K562 (cell line): ENCODE measurements around the gene MBD3. TPM values are rescaled to one million over a fixed set of nuclear protein-coding genes. Genes with fewer than 3 reads are reported as not detected.

Experiments used
- ATAC-seq: fragments of 200-7000 bp; cut with Tn5 transposase; 3 replicates; pipeline ENCODE4 v1.9.1; 2020; ENCODE audit warnings: moderate library complexity
- BruUV-seq: library from RNA; stranded (reverse); fragments of 400-500 nt; replicated peaks from 2 replicates; lab custom pipeline; 2021; lab: Mats Ljungman, UMichigan
- CTCF ChIA-PET: fragments of 300-600 bp; formaldehyde crosslinking; extraction: SDS; loops from one replicate; lab custom pipeline; 2021; ENCODE audit warnings: low intra/inter-chr PET ratio; lab: Yijun Ruan, JAX
- POLR2A ChIA-PET: fragments of 300-600, 350-650 bp; sonication (Branson Sonifier 250); formaldehyde crosslinking; extraction: SDS; loops from one replicate; lab custom pipeline; 2021; ENCODE audit warnings: antibody characterized with exemption, inconsistent platforms; lab: Yijun Ruan, JAX
- DNase-seq, 4 experiments: peaks; one replicate each; pipeline versions ENCODE4 v3.0.0 to v3.0.0-alpha.2; 2011 to 2018; ENCODE audit warnings: low spot score in 3 of 4, mixed read lengths in 3 of 4; ENCODE audit errors: extremely low read depth in 1 of 4
- FAIRE-seq: peaks from 2 replicates; lab custom pipeline; 2011; peaks lifted over from hg19 to GRCh38; lab: Jason Lieb, UNC
- H2AFZ ChIP-seq: 2 replicates; pipeline ENCODE4 v1.6.0; 2011; ENCODE audit warnings: low read depth, low read length, control low read depth, inconsistent platforms
- H3K27ac ChIP-seq: fragments of 200-600 bp; 3 replicates; pipeline ENCODE4 v1.8.0; 2011; ENCODE audit warnings: low read depth, mild to moderate bottlenecking, control low read depth, inconsistent platforms, low read length, moderate library complexity, mixed read lengths; ENCODE audit errors: extremely low read depth
- H3K27me3 ChIP-seq, 2 experiments: fragments of 300-600 bp in 1 of 2; 2 replicates in 1 of 2; 3 replicates in 1 of 2; pipeline versions ENCODE4 v1.6.0 to v1.8.0; 2011; ENCODE audit warnings: inconsistent platforms in 2 of 2, low read length in 2 of 2, mild to moderate bottlenecking in 1 of 2, mixed read lengths in 1 of 2, moderate library complexity in 1 of 2; ENCODE audit not compliant: control insufficient read depth in 2 of 2, insufficient read depth in 2 of 2
- H3K36me3 ChIP-seq: fragments of 300-600 bp; 3 replicates; pipeline ENCODE4 v1.8.0; 2011; ENCODE audit warnings: mild to moderate bottlenecking, low read length, inconsistent platforms; ENCODE audit not compliant: control insufficient read depth, insufficient read depth
- H3K4me1 ChIP-seq, 2 experiments: fragments of 200-600 bp in 1 of 2; replicated peaks in 1 of 2; 2 replicates in 1 of 2; 3 replicates in 1 of 2; pipeline versions ENCODE4 v1.5.1 to v1.8.0; 2011; ENCODE audit warnings: inconsistent platforms in 2 of 2, low read length in 2 of 2, mild to moderate bottlenecking in 1 of 2, mixed read lengths in 1 of 2, moderate library complexity in 1 of 2; ENCODE audit not compliant: control insufficient read depth in 2 of 2, insufficient read depth in 2 of 2
- H3K4me2 ChIP-seq: 2 replicates; pipeline ENCODE4 v1.6.1; 2011; ENCODE audit warnings: low read length, control low read depth, inconsistent platforms, mixed read lengths; ENCODE audit not compliant: insufficient read depth
- H3K4me3 ChIP-seq: fragments of 200-600 bp; sonication (generic), shearing (Covaris generic); 2 replicates; pipeline ENCODE4 v1.5.1; 2016; ENCODE audit warnings: control low read depth, inconsistent platforms
- H3K79me2 ChIP-seq: fragments of 200-600 bp; 3 replicates; pipeline ENCODE4 v1.8.0; 2011; ENCODE audit warnings: low read length, inconsistent platforms; ENCODE audit not compliant: control insufficient read depth, insufficient read depth
- H3K9ac ChIP-seq, 2 experiments: 2 replicates each; pipeline versions ENCODE4 v1.6.0 to v1.6.1; 2011; ENCODE audit warnings: low read depth in 2 of 2, low read length in 2 of 2, control low read depth in 1 of 2, inconsistent platforms in 1 of 2, mild to moderate bottlenecking in 1 of 2, mixed read lengths in 1 of 2; ENCODE audit not compliant: insufficient read depth in 1 of 2
- H3K9me1 ChIP-seq: one replicate; pipeline ENCODE4 v1.6.0; 2011; ENCODE audit warnings: inconsistent platforms, mild to moderate bottlenecking, low read length, moderate library complexity; ENCODE audit not compliant: control insufficient read depth, insufficient read depth
- H3K9me3 ChIP-seq: replicated peaks from 2 replicates; pipeline ENCODE4 v1.5.1; 2011; ENCODE audit warnings: low read depth, low read length, inconsistent platforms; ENCODE audit not compliant: control insufficient read depth, insufficient read depth
- H4K20me1 ChIP-seq: replicated peaks from 2 replicates; pipeline ENCODE4 v1.6.1; 2011; ENCODE audit warnings: low read length, inconsistent platforms, mixed read lengths; ENCODE audit not compliant: control insufficient read depth, insufficient read depth
- CHD4 ChIP-seq: fragments of 200-600 bp; sonication (generic); IDR thresholded peaks from 3 replicates; pipeline ENCODE4 v1.6.1; 2012; ENCODE audit warnings: low read depth, mild to moderate bottlenecking, mixed read lengths, low read length, inconsistent platforms; ENCODE audit not compliant: insufficient read depth, insufficient replicate concordance, poor library complexity, severe bottlenecking
- DIDO1 ChIP-seq: fragments of 450-650 bp; IDR thresholded peaks from 2 replicates; pipeline ENCODE4 v1.6.1; 2016; ENCODE audit warnings: low read depth, missing biosample characterization, missing genetic modification characterization
- FIP1L1 ChIP-seq: fragments of 200-400 bp; formaldehyde crosslinking; IDR thresholded peaks from 2 replicates; pipeline ENCODE4 v1.6.1; 2018; ENCODE audit warnings: mild to moderate bottlenecking, low read depth, low read length; ENCODE audit not compliant: poor library complexity, severe bottlenecking
- NONO ChIP-seq, 2 experiments: fragments of 200-400 bp in 1 of 2; fragments of 450-650 bp in 1 of 2; formaldehyde crosslinking in 1 of 2; IDR thresholded peaks; 2 replicates each; pipeline ENCODE4 v1.6.1; 2017; ENCODE audit warnings: low read depth in 2 of 2, mild to moderate bottlenecking in 2 of 2, moderate library complexity in 2 of 2, low read length in 1 of 2
- PHF20 ChIP-seq: fragments of 450-650 bp; IDR thresholded peaks from 2 replicates; pipeline ENCODE4 v1.6.1; 2018; ENCODE audit not compliant: partially characterized antibody
- PML ChIP-seq: IDR thresholded peaks from 2 replicates; pipeline ENCODE4 v1.6.1; 2012; ENCODE audit warnings: low read length, inconsistent platforms
- POLR2G ChIP-seq: fragments of 200-400 bp; formaldehyde crosslinking; IDR thresholded peaks from 2 replicates; pipeline ENCODE4 v1.6.1; 2017; ENCODE audit warnings: low read depth, mild to moderate bottlenecking, antibody characterized with exemption, low read length, moderate library complexity
- RBM22 ChIP-seq: fragments of 200-400 bp; formaldehyde crosslinking; IDR thresholded peaks from 2 replicates; pipeline ENCODE4 v1.6.1; 2018; ENCODE audit warnings: low read length, low read depth; ENCODE audit not compliant: poor library complexity, severe bottlenecking
- SPI1 ChIP-seq: IDR thresholded peaks from 2 replicates; pipeline ENCODE4 v1.6.1; 2011; ENCODE audit warnings: low read depth, low read length, control low read depth, borderline replicate concordance
- USF1 ChIP-seq: sonication (generic); formaldehyde crosslinking; IDR thresholded peaks from 2 replicates; pipeline ENCODE4 v1.9.0; 2022; ENCODE audit warnings: mild to moderate bottlenecking, missing genetic modification reagents
- WGBS: fragments of 100-300 bp; shearing (Covaris generic); methylation state at CpG from one replicate; pipeline ENCODE4 v1.1.6; 2016; ENCODE audit warnings: low coverage, mixed read lengths; ENCODE audit not compliant: insufficient coverage; ENCODE audit errors: missing lambda C conversion rate; 5-methylcytosine and 5-hydroxymethylcytosine counted together
- in situ Hi-C: fragments of 300-500 bp; cut with MboI; formaldehyde crosslinking; loops from 4 replicates; pipeline ENCODE4 v1.15.0; 2018; ENCODE audit warnings: inconsistent platforms, mixed read lengths
- intact Hi-C: fragments of 100-400 bp; cut with micrococcal nuclease; formaldehyde crosslinking; loops from 2 replicates; pipeline ENCODE4 v1.14.2; 2022
- polyA plus RNA-seq, 8 experiments: library from polyadenylated mRNA; depleted of rRNA in 4 of 8; stranded (reverse) in 5 of 8; unstranded in 3 of 8; fragments of >200 nt; fragmentation: Nextera tagmentation in 2 of 8; fragmentation: Illumina TruSeq in 1 of 8; extraction: Ambion mirVana in 2 of 8; extraction: Trizol in 1 of 8; gene quantifications; 2 replicates each; pipeline versions ENCODE4 v1.2.1 to v1.2.3, GENCODE V29; 2011 to 2014; ENCODE audit warnings: inconsistent platforms in 1 of 8, missing spikeins in 1 of 8
- total RNA-seq, 7 experiments: library from RNA; depleted of rRNA in 6 of 7; stranded (reverse); fragments of >200 nt in 6 of 7; fragmentation: Illumina TruSeq in 2 of 7; extraction: Trizol in 2 of 7; gene quantifications; 2 replicates each; pipeline versions ENCODE4 v1.2.1 to v1.2.3, GENCODE V29; 2011 to 2021; ENCODE audit warnings: low replicate concordance in 1 of 7

MBD3 gene
- total and polyA plus RNA-seq, 9 of the 15 experiments (the other 6 are each of a cell fraction or from before 2014, with no cell fraction given) = 0.24 to 137 (median 30.9) TPM

- H3K79me2 ChIP-seq = peaks cover 42% of the 10 kb centered on the region
- no peak for DNase-seq
- TF ChIP-seq PHF20 (no peak), CHD4 (no peak), RBM22 (peak; percentile 49), SPI1 (no peak), FIP1L1 (peak; percentile 40), USF1 (CRISPR knock-in tag) (0 out of 2 replicates have a peak, but pooled peaks have one; percentile 16), PML (no peak), NONO (IDR thresholded peaks at IDR 0.05; ENCODE audit: low read depth in 2 of 2, low read length in 1 of 2) (no peak), DIDO1 (tag) (no peak), POLR2G (peak; percentile 24; the same call in 1 of the 2 replicates)
- FAIRE-seq = no peak
- whole genome bisulfite sequencing = 91% methylated on average over 21 of the region's 24 CpGs
- no peaks in the 10 kb centered on the region for H3K9me3 ChIP-seq
- H3K4me1 ChIP-seq = peaks cover 19 to 80% of the 10 kb centered on the region in 2 experiments
- H3K4me2 ChIP-seq = no peak overlapping the region
- intact Hi-C loops = no loop called here
- H3K27me3 ChIP-seq = no peaks in the 10 kb centered on the region
- no peak overlapping the region for H3K4me3 ChIP-seq
- in situ Hi-C loops = no loop called here
- H4K20me1 ChIP-seq = no peaks in the 10 kb centered on the region
- peaks cover 74% of the 10 kb centered on the region for H3K36me3 ChIP-seq
- CTCF ChIA-PET = no interaction called here
- POLR2A ChIA-PET = no interaction called here
- peaks cover 5% of the 10 kb centered on the region for H3K9me1 ChIP-seq
- no peak overlapping the region for H3K27ac ChIP-seq
- no peak overlapping the region for H2AFZ ChIP-seq
- ATAC-seq = no peak
- H3K9ac ChIP-seq = no peak overlapping the region
- no TSS peak for BruUV-seq
Measured at GRCh38 chr19:1629256-1629808, 36.7 kb upstream of the MBD3 start.
